GM18502 (cell line): ENCODE measurements around the gene NUDT3.
"Not testable (repeated sequence)": the region's sequence is repeated elsewhere in the genome, so short reads cannot be mapped to it uniquely, and the experiment has no call there.

Experiments
- ATAC-seq: cut with Tn5 transposase; IDR thresholded peaks from one replicate; pipeline ENCODE4 v1.9.1; 2021; ENCODE audit warnings: mild to moderate bottlenecking; ENCODE audit not compliant: unreplicated experiment, poor library complexity

NUDT3 gene

DNA sequence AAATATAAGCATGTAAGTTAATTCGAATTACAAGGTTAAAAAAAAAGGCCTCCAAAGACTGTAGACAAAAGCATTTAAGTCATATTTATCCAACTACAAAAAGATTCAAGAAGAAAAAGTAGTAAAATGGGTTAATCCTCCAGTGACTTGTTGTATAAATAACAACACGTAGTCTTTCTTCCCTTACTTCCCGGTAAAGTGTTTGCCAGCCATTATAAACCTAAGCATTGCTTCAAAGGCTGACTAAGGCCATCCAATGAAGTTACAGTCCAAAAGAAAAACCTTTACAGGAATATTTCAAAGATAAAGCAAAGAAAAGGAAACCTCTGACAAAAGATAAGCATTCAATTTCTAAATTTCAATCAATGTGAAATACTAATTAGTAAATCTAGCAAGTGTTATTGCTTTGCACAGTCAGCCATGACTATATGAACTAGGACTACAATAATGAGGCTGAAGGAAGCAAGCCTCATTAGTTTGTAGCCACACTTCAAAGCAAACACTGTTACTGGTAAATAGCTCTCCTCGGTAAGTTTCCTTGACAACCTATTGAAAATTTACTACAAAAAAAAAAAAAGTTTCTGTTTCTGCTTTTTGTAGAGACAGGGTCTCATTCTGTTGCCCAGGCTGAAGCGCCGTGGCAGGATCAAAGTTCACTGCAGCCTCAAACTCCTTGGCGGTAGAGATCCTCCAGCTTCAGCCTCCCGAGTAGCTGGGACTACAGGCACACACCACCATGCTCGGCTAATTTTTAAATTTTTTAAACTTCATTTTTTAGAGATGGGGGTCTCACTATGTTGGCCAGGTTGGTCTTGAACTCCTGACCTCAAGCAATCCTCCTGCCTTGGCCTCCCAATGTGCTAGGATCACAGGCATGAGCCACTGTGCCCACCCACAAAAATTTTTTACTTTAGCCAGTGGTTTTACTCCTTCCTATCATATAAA, 46.0 kb downstream of the NUDT3 start:
- ATAC-seq = no peak

DNA sequence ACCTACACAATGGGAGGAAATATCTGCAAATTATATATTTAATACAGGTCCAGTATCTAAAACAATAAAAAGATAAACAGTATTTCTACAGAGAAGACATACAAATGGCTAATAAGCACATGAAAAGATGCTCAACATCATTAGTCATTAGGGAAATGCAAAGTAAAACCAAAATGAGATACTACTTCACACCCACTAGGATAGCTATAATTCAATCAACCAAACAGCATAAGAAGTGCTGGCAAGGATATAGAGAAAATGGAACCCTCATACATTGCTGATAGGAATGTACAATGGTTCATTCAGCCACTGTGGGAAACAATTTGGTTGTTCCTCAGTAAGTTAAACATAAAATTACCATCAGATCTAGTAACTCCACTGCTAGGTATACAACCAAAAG, 48.7 kb downstream of the NUDT3 start:
- ATAC-seq = no peak

DNA sequence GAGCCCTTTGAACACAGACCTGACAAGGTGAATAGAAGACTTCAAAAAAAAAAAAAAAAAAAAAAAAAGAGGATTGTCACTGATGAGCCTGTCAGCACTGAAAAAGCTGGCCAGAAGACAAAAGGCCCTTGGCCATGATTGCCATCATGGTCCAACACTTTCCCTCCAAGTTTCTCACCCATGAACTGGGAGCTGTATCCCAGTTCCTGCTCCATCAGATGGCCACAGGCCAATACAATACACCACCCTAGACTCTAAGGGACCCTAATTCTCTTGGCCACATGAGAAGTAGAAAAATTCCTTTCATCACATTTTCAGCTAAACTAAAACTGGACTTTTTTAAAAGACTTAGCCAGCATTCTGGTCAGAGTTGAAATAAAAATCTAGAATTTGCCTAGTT, 50.2 kb downstream of the NUDT3 start:
- no peak for ATAC-seq

DNA sequence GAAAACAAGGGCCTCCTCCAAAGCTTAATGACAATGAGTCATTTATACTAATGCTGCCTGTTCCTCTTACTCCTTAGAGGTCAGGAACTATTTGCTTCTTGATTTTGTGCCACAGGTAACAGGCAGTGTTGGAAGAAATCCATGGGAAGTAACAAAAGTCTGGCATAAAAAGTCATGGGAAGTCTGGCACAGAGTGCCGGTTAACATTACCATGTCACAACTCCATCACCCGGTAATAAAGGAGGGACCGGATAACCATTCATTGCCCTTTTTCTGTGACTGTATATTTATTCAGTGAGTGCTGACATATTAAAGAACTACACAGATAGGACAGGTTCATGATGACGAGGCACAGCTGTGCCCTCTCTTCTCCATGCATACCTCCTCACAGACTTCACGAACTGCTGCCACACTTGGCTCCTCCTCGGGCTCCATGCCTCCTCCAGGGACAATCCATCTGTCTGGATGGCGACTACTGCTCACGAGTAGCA, 50.9 kb downstream of the NUDT3 start:
- ATAC-seq = no peak

- no peak for ATAC-seq
Observed at GRCh38 chr6:34340906-34341480, 51.5 kb downstream of the NUDT3 start.

DNA sequence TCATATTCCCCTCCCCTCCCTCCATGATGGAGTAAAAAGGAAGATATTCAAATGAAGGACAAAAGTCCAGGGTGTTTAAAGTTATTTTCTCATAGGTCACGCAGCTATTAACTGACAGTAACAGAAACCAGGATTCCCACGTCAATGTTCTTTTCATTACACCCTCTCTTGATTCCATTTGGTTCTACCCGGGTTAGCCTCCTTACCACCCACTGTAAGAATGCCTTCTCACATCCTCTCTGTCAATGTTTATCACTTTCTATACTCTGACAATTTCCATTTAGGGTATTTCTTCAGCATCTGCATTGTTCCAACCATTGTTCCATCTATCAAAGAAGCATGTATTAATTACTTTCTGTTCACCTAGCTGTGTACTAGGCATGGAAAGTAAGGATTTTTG, 52.1 kb downstream of the NUDT3 start:
- ATAC-seq = no peak

- ATAC-seq = no peak
Observed at GRCh38 chr6:34339971-34340370, 52.5 kb downstream of the NUDT3 start.

- ATAC-seq = no peak
Observed at GRCh38 chr6:34339432-34339831, 53.0 kb downstream of the NUDT3 start.

- no peak for ATAC-seq
Observed at GRCh38 chr6:34338811-34339210, 53.7 kb downstream of the NUDT3 start.

GRCh38 chr6:34338377-34338776, 54.1 kb downstream of the NUDT3 start:
- ATAC-seq = no peak

DNA sequence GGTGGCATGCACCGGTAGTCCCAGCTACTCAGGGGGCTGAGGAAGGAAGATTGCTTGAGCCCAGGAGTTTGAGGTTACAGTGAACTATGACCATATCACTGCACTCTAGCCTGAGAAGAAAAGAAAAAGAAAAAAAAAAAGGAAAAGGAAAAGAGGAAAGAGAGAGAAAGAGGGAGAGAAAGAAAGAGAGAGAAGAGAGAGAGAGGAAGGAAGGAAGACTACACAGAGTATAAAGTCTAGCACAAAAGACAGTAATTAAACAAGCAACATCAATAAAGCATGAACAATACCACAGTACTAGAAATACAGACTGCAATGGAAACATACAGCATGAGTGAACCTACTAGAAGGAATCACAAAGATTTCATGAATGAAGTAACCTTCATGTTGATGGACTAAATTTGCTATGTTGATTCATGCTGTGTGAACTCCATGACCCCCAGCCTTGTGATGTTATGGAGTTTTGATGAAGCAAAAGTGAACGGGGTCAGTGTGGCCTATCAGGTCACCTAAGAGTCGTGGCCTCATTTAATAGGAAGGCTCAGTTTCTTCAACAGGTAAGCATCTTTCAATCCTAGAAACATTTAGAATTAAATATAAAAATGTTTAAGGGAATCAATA, 57.6 kb downstream of the NUDT3 start:
- ATAC-seq = no peak

- ATAC-seq = no peak
Observed at GRCh38 chr6:34333858-34334257, 58.6 kb downstream of the NUDT3 start.

GRCh38 chr6:34332251-34333198, 59.9 kb downstream of the NUDT3 start:
- ATAC-seq = no peak

DNA sequence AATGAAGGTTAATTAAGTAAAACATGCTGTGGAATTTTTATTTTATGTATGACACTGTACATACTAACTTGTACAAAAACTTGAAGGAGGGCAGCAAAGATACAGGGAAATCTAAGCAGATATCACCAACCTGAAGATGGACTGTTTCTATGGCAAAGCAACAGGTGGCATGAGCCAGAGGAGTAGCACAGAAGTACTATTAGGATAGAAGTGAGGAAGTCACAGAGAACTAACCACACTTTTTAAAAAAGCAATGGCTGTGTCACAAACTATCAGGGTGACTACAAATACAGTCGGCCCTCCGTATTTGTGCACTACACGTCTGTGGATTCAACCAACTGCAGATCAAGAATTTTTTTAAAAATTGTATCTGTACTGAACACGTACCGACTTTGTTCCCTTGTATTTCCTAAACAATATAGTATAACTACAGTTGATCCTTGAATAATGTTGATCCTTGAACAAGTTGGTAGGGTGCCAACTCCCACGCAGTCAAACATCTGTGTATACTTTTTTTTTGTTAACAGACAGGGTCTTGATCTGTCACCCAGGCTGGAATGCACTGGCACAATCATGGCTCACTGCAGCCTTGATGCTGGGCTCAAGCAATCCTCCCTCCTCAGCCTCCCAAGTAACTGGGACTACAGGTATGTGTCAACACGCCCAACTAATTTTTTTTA, 61.0 kb downstream of the NUDT3 start:
- no peak for ATAC-seq

- ATAC-seq = not testable (repeated sequence)
Observed at GRCh38 chr6:34329814-34330213, 62.7 kb downstream of the NUDT3 start.

GRCh38 chr6:34328969-34329368, 63.5 kb downstream of the NUDT3 start:
- ATAC-seq = no peak

DNA sequence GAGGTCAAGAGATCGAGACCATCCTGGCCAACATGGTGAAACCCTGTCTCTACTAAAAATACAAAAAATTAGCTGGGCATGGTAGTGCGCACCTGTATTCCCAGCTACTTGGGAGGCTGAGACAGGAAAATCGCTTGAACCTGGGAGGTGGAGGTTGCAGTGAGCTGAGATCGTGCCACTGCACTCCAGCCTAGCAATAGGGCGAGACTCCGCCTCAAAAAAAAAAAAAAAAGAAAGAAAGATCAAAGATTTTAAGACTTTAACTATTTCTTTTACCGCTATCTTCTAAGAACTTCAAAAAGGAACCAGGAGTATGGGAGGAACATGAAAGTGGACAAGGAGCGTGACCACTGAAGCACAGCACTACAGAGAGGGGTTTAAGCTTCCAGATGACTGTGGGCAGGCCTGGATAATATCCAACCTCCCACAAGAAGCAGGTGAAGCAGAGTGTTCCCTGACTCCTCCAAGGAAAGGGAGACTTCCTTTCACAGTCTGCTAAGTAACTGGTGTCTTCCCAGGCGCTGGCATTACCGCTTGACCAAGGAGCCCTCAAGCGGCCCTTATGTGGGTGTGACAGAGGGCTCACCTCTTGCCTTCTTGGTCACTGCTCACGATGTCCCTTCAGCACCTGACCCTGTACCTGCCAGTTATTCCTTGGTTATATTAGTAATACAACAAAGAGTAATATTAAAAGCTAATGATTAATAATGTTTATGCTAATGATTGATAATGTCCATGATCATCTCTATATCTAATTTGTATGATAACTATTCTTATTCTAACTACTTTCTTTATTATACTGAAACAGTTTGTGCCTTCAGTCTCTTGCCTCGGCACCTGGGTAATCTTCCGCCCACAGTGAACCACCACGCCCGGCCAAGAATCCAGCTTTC, 64.9 kb downstream of the NUDT3 start:
- not testable (repeated sequence) for ATAC-seq

DNA sequence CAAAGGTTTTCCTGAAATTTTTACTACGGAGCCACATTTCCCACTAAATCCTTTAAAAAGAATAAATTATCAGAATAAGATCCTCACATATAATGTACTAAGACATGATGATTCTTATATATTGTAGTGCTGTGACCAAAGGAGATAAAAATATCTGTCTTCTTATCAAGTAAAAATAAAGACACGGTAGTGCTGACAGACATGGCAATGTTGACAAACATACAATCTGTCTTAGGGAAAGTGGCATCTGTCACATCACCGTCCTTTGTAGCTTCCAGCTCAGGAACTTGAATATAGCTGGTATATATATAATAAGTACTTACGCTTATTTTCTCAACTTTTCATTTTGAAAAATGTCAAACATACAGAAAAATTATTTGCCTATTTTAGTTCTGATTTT, 66.8 kb downstream of the NUDT3 start:
- no peak for ATAC-seq
